NCI-H2107 (cell line): ENCODE measurements around the gene WNT7A.

Experiments used
- DNase-seq: peaks from one replicate; lab custom pipeline; 2025; lab: John Stamatoyannopoulos, UW

WNT7A gene

DNA sequence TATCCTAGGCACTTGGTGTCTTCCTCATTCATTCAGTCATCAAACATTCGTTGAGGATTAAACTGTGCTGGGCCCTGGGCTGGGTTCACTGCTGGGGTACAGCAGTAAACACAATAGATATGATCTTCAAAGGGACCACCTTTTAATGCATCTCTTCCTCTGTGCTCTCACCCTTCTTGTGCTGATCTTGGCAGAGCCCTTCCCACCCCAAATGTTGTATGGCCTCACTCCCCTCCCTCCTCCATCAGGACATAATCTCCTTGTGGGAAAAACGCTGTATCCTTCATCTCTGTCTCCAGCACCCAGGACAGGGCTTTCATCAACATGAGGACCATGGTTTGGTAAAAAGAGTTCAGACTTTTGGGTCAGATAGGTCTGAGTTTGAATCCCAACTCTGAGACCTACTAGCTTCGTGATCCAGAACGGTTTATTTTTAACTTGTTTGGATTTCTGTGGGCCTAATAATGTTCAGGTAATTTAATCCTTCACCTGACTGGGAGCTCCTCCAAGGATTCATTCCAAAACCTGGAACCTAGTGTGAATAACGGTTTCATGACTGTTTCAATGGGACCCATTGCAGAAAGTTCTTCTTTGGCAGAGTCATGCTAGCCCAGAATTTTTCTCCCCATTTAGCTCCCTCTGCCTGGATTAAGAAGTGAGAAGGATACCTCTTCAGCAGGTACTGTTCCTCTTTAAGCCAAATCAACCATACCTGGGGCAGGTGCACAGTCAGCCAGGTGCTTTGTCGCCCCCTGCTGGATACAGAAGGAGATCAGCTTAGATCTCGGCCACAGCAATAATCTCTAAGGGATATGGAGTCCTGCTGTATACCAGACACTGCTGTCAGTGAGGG, 5.2 kb upstream of the WNT7A start:
- DNase-seq: no peak

DNA sequence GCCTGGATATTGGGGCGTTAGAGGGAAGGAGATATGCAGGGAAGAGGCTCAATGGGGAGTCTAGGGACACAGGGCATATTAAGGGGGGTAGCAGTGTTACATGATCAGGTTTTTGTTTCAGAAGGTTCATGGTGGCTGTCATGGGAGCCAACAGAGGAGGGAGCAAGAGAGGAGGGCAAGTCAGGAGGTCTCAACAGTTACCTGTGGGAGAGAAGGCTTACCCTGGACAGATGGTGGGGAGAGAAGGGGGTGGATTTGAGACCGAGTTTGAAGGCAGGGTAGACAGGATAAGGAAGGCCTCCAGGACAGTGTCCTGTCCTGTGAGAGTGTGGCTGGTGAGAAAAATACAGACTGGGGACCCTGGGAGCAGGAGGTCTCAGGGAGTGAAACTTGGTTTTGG, 3.8 kb upstream of the WNT7A start:
- no peak for DNase-seq

DNA sequence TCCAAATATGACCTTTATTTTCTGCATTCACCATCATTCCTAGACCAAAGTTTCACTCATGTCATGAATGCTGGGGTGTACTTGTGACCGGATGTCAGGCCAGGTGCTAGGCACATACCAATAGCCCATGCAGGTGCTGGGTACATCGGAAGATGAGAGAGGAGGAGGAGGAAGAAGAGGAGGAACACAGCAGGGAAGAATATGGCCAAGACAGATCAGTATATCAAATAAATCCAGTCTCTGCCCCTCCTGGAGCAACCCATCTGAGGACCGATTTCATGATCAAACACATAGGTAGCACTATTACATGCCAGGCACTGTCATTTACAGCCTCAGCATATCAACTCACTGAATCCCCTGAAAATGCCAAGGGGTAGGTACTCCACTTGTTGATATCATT, 3.0 kb upstream of the WNT7A start:
- DNase-seq: no peak

DNA sequence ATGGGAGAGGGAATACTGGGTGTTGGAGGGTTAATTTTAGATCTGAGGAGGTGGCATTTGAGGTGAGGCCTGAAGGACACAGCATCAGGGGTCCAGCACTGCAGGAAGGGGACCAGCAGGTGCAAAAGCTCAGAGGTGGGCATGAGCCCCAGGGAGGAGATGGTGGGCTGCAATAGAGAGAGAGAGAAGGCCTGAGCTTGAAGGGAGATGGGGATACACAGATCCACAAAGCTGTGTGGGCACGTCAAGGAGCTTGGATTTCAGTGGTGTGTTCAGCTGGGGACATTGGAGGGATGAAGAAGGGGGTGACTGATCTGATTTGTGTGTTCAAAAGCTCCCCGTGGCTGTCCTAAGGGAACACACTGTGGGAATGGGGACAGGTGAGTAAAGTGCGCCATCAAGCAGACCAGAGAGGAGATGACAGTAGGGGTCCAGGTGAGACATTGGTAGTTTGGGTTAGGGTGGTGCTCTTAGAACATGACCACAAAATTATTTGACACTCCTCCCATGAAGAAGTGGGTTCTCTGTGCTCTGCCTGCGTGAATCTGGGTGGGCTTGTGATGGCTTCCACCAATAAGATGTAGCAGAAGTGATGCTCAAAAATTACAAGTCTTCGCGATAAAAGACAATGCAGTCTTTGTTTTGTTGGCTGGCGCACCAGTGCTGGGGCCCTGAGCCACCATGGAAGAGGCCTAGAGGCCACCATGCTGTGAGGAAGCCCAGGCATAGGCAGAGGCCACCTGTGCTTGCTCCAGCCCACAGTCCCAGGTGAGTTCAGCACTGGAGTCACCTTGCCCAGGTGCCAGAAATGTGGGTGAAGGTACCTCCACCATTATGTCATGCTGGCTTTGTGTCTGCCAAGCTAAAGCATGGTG, 1.9 kb upstream of the WNT7A start:
- no peak for DNase-seq

DNA sequence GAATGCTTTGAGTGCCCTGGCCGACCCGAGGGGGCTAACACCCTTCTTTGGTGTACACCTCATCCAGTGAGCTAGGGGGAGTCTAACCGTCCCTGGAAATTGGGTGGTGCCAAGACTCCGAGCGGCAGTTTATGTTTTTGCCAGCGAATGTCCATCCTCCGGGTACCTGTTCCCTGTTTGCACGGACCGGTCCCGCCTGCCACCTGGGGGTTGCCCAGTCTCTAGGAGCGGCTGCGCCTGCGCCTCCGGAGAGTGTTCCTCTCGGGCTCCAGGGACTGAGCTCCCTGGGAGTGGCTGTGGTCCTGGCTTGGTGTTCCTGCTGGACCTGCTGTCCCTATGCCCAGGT, 913 bp upstream of the WNT7A start:
- no peak for DNase-seq

DNA sequence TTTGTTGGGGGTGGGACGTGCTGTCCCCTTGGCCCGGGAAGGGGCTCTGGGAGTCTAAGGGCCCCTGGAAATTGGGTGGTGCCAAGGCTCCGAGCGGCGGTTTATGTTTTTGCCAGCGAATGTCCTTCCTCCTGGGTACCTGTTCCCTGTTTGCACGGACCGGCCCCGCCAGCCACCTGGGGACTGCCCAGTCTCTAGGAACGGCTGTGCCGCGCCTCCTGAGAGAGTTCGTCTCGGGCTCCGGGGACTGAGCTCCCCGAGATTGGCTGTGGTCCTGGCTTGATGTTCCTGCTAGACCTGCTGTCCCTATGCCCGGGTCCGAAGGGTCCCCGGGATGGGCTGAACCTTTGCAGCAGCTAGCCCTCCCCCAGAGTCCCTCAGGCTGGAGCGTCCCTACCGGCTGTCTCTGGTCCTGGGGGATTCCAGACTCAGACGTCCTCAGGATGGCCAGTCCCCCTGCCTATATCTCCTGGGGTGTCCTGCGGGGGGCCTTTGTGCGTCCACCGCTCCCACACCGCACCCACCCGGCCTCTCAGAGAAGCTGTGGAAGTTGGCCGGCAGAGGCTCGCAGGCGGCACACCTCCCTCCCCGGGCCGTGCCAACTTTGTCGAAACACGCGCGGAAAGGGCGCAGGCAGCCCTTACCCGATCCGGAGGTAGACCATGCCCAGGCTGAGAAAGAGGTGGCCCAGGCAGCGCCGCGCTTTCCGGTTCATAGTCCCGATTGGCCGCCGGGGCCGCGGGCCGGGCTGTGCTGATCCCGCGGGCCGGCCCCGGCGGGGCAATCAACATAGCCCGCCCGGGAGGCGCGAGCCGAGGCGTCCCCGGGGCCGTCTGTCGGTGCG, 547 bp downstream of the WNT7A start:
- no peak for DNase-seq

DNA sequence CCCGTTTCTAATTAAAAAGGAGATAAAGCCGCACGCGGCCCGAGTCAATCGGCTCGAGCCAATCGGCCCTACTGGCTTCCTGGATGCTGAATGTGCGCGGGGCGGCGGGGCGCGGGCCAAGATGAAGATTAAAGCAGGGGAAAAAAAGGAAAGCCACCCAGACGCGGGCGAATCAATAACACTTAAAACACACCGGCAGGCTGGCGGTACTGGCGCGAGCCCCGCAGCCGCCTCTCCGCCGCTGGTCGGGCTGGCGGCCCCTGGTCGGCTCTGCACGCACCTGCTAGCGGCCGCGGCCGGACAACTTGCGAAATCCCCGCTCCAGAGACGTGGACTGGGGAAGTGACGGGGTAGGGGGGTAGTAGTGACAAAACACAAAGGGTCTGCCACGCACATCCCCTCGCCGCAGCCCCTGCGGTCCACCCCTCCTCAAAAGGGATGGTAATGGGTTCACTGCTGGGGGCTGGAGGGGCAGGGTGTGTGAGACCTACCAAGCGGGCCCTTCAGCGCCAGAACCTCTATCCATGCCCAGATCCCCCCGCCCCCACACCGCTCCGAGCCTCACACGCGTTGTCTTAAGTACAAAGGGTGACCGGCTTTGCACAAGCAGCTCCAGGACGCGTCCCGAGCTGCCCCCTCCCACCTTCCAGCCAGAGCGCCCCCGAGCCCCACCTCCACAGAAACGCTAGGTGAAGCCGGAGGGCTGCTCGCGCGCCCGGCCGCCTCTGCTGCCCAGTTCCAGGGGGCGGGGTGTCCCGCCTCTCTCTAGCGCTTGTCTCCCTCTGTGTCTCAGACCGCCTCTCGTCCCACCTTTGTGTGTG, 1.4 kb downstream of the WNT7A start:
- DNase-seq: no peak

DNA sequence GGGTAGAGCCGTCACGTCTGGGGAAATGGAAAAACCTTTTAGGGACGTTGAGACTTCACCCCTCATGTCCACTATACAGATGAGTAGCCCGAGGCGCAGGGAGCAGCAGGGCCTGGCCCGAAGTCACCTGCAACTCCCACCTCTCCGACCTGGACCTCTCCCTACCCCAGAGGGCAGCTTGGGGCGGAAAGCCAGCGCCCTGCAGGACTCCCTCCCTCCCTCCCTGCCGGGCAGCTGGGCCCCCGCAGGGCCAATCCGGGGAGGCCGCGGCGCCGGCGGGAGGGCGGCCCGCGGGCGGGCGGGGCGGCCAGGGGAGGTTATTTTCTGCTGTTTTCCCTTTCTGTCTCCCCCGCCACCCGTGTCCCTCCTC, 2.0 kb downstream of the WNT7A start:
- DNase-seq: no peak

DNA sequence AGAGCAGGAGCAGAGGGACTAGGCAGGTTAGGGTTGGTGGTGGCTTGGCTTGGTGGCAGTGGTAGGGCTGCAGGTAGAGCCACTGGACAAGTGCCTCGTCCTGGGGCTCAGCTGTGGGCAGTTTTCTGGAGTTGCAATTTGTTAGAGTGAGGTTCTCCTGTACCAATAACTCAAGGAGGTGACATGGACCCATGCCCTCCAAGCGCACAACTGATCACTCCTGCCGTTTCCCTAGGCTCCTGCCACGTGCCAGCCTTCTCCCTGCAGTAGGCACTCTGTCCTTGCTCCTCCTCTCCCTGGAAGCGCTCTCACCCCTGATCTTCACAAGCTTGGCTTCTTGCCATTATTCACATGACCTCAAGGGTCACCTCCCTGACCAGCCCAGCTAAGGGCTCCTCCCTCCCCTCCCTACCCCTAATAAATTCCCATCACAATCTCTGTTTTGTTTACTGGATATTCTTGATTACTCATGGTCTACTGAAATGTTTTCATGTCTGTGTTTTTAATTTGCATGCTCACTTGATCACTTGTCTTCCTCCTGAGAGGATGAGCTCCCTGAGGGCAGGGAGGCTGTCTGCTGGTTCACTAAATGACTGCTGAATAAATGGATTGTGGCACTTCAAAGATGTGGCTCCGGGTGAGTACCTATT, 3.3 kb downstream of the WNT7A start:
- no peak for DNase-seq

DNA sequence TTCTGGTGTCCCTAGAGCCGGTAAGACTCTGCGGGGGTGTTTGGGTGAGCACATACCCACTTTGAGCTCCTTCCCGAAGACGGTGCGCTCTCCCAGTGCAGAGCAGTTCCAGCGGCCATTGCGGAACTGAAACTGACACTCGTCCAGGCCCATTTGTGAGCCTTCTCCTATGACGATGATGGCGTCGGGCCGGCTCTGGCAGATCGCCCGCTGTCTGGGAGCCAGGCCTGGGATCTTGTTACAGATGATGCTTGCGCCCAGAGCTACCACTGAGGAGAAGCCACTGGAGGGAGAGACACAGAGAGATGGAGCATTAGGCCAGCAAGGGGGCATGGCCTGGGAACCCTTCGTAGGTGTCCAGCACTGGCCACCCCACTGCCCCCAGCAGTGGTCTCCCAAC, 5.0 kb downstream of the WNT7A start:
- DNase-seq: no peak

DNA sequence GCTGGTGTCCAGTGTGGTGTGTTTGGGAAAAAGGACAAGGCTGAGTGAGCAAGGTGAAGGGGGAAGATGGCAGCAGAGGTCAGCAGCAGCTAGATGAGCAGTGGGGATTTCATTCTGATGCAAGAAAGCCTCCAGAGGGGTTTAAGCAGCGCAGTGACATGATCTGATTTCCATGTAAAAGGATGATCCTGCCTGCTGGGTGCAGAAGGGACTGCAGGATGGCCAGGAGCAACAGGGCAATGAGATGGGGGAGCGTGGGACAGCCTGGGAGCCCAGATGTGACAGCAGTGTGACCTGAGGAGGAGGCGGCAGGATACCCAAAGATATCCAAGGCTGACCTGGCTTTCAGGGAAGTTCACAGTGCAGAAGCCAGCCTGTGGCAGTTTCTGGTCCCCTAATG, 6.1 kb downstream of the WNT7A start:
- no peak for DNase-seq

DNA sequence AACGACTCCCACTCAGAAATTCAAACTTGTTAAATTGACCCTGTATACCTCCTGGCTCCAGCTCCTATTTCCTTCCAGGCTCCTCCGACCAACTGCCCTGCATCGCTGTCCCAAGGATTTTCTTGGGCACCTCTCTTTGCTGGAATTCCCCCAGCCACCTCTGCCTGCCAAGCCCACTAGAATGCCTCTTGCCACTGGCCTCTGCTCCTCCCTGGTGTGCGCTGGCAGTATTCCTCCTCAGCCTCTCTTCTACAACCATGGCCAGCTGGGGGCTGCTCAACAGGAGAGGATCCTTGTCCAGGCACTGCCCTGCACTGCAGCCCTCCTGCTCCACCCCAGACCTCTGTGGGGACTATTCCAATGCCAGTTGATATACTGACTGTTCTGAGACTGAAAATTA, 7.4 kb downstream of the WNT7A start:
- no peak for DNase-seq

DNA sequence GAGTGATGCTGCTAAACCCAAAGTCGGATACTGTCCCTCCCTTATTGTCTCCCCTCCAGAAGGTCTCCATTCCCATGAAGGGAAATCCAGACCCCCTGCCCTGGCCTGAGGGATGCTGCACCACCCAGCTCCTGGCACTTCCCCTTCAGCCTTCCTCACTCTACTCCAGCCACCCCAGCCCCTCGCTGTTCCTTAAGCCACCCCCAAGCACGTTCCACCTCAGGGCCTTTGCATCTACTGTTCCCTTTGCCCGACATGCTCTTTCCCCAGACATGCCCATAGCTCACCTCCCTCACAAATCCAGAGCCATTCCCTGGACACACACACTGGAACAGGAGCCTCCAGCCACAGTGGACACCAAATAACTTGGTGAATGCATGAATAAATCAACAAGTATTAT, 8.1 kb downstream of the WNT7A start:
- DNase-seq: no peak

DNA sequence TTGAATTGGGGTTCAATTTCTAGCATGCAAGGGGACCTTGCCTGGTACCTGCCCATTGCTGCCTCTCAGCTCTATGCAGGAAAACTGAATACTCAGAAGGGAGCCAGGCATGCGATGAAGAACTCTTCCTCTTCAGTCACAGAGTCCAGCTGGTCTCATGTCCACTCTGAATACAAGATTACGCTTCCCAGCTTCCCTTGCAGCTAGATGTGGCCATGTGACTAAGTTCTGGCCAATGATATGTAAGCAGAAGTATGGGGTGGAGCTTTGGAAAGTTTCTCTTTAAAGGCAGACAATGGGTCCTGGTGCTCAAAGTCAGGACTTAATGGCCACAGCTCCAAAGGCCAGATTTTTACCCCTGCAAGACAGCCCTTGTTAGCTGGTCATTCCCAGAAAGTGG, 9.0 kb downstream of the WNT7A start:
- DNase-seq: no peak

DNA sequence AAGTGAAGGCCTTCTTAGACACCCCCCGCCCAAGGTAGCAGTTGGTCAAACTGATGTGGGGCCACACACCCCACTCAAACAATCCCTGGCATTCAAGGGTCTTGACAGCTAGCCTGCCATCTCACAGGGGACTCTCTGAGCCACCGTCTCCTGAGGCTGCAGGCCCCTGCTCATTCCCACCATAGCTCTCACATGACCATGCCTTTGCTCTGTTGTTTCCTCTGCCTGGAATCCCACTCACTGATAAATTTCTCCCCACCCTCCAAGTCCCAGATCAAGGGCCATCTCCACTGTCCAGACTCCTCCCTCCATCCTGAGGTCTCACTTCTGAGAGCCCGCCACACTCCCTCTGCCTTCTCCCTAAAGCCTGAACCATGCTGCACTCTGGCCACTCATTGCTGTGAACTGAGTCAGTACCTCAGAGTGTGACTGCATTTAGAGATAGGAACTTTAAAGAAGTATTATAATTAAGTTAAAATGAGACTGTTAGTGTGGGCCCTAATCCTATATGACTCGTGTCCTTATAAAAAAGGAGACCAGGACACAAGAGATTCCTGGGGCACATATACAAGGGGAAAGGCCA, 10.0 kb downstream of the WNT7A start:
- DNase-seq: no peak

DNA sequence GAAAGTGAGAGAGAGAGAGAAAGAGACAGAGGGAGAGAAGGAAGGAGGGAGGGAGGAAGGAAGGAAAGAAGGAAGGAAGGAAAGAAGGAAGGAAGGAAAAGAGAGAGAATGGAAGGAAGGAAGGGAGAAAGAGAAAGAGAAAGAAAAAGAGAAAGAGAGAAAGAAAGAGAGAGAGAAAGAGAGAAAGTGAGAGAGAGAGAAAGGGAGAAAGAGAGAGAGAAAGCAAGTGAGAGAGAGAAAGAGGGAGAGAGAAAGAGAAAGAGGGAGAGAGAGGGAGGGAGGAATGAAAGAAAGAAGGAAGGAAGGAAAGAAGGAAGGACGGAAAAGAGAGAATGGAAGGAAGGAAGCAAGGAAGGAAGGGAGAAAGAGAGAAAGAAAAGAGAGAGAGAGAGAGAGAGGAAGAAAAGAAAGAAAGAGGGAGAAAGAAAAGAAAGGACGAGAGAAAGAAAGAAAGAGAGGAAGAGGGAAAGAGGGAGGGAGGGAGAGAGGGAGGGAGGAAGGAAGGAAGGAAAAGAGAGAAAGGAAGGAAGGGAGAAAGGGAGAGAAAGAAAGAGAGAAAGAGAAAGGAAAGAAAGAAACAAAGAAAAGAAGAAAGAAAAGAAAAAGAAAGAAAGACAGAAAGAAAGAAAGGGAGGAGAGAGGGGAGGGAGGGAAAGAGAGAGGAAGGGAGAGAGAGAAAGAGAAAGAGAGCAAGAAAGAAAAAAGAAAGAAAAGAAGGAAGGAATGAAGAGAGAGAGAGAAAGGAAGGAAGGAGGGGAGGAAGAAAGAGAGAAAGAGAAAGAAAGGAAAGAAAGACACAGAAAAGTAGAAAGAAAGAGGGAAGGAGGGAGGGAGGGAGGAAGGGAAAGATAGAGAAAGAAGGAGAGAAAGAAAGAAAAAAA, 10.8 kb downstream of the WNT7A start:
- no peak for DNase-seq

DNA sequence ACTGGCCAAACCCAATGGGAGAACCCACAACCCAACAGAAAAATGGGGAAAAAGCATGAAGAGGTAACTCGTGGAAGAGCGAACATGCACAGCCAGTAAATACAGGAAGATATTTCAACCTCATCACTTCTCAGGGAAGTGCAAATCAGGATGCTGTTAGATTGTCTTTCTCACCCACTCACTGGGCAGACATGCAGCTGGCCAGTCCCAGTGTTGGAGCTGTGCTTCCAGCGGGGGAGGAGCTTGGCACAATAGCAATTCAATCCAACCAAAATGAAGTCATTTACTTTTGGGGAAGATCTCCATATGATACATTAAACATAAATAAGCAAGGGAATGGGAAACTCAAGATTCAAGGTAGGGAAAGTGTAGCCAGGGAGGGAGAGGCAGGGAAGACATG, 12.1 kb downstream of the WNT7A start:
- no peak for DNase-seq

DNA sequence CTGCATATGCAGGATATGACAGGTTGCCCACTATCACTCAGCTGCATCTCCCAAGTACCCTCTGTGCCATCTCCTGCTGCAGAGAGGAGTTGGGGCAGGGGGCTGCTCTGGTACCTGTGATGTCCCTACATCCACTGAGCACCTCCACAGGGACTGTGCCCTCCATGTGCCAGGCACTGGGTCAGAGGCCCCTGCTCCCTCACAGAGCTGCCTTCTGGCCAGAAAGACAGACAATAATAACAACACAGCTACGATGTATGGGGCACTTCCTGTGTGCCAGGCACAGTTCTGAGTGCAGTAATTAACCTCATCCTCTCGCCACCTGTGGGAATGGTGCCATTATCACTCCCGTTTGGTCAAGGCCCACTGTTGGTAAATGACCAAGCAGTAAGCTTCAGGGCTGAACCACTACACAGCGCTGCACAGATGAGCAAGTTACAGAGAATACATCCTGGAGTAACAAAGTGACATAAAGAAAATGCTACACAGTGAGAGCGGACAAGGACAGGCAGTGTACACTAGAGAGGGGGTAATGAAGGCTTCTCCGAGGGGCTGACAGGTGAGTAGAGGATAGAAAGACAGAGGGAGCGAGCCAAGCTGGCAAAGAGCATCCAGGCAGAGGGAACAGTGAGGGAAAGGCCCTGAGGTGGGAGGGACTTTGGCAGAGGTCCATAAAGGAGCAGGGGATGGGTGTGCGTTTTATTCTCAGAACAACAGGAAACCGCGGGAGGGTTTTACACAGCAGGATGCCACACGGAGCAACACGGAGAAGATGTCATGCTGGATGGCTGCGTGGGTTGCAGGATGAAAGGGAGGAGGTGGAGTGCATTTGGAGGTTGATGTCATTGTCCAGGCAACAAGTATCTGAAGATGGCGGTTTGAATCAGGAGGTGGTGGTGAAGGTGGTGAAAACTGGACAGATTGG, 13.6 kb downstream of the WNT7A start:
- no peak for DNase-seq

DNA sequence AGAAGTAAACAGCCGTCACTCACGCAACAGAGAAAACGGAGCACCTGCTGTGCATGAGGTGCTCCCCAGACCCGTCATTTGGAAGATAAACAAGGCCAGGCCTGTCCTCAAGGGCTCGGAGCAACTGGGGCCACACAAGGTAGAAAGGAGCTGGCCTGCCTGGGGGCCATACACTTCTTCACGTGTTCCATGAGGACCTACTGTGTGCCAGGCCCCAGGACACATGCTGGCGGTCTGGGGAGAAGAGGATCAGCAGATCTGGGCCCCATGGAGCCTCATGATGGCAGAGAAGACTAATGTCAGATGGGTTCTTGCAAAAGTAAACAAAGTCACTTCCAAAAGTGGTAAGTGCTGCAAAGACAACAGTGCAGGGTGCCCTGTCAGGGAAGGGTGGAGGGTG, 14.3 kb downstream of the WNT7A start:
- no peak for DNase-seq
